HEK293T (cell line): ENCODE measurements around the gene CTIF.

ENCODE experiments used
- FOXA1 ChIP-seq: fragments of 450-650 bp; IDR thresholded peaks from 2 replicates; pipeline ENCODE4 v1.6.1; 2016; ENCODE audit warnings: mild to moderate bottlenecking
- HDGF ChIP-seq: fragments of 450-650 bp; IDR thresholded peaks from 2 replicates; pipeline ENCODE4 v1.6.1; 2017; ENCODE audit warnings: antibody characterized with exemption, borderline replicate concordance
- LEF1 ChIP-seq: fragments of 450-650 bp; IDR thresholded peaks from 2 replicates; pipeline ENCODE4 v1.6.1; 2017; ENCODE audit warnings: mild to moderate bottlenecking, borderline replicate concordance
- NFRKB ChIP-seq: fragments of 450-650 bp; IDR thresholded peaks from 2 replicates; pipeline ENCODE4 v1.6.1; 2016; ENCODE audit warnings: mild to moderate bottlenecking, moderate library complexity
- SP1 ChIP-seq: fragments of 450-650 bp; IDR thresholded peaks from 2 replicates; pipeline ENCODE4 v1.6.1; 2017
- SUZ12 ChIP-seq: fragments of 450-650 bp; IDR thresholded peaks from 2 replicates; pipeline ENCODE4 v1.6.1; 2016; ENCODE audit warnings: mild to moderate bottlenecking
- TARDBP ChIP-seq: fragments of 450-650 bp; IDR thresholded peaks from 2 replicates; pipeline ENCODE4 v1.6.1; 2016
- TF ChIP-seq, protein P1 (sequence below): fragments of 450-650 bp; IDR thresholded peaks from 2 replicates; pipeline ENCODE4 v1.6.1; 2016

DNA sequence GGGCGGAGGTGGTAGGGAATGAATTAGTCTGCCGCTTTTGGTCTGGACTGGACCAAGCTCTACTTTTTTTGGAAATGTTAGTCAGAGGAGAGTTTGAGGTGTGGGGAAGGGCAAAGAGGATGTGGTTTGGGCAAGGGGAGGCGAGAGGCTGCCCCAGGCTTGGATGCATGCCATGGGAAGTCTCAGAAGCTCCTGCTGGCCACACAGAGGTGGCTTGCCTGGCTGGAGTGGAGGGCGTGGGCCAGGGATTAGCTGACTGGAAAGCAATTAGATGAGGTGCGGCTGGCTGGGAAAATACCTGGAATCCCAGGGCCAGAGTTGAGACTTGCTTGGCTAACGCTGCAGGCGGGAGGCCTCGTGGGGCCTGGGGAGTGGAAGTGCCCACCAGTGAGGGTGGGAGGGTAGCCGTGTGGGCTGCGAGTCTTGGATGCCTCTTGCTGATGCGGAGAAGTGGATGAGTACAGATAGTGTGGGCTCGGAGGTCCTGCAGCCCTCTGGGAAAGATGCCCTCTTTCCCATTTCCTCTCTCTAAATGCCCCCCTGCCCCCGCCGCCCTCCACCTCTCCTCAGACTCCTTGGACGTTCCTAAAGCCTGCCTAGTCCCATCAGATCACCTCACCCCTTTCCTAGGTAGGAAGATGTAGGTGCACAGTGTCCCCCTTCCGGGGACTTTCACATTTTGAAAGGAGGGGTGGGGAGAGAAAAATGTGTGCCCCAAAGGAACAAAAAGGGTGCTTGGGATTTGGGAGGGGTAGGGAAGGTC, 294.3 kb downstream of the CTIF start:
- no peak for TF ChIP-seq NFRKB
- no peak for TF ChIP-seq HDGF
- TF ChIP-seq FOXA1: no peak
- TF ChIP-seq, protein P1, sequence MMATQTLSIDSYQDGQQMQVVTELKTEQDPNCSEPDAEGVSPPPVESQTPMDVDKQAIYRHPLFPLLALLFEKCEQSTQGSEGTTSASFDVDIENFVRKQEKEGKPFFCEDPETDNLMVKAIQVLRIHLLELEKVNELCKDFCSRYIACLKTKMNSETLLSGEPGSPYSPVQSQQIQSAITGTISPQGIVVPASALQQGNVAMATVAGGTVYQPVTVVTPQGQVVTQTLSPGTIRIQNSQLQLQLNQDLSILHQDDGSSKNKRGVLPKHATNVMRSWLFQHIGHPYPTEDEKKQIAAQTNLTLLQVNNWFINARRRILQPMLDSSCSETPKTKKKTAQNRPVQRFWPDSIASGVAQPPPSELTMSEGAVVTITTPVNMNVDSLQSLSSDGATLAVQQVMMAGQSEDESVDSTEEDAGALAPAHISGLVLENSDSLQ: no peak
- TF ChIP-seq LEF1: no peak
- TF ChIP-seq TARDBP: no peak
- no peak for TF ChIP-seq SUZ12
- TF ChIP-seq SP1: no peak
